GM12878 (cell line): ENCODE results near the gene CHID1. TPM values are rescaled to one million over a fixed set of nuclear protein-coding genes. Genes with fewer than 3 reads are reported as not detected.
A peak's percentile ranks its signal among the peaks of the same experiment; 100 is the strongest.

Experiments used
- ASH2L ChIP-seq: fragments of 300-600, 200-600 bp; sonication (generic); IDR thresholded peaks from 2 replicates; pipeline ENCODE4 v1.6.1; 2017; ENCODE audit warnings: low read depth, mild to moderate bottlenecking, borderline replicate concordance
- CBX3 ChIP-seq: fragments of 200-600 bp; sonication (generic); IDR thresholded peaks from 2 replicates; pipeline ENCODE4 v1.6.1; 2016; ENCODE audit warnings: low read depth, borderline replicate concordance
- CEBPB ChIP-seq, 2 experiments: fragments of 150-350 bp in 1 of 2; IDR thresholded peaks; 2 replicates each; pipeline ENCODE4 v1.6.1; 2012 to 2014; ENCODE audit warnings: low read depth in 2 of 2, low read length in 2 of 2, borderline replicate concordance in 1 of 2, inconsistent platforms in 1 of 2
- ETV6 ChIP-seq, 2 experiments: fragments of 450-650 bp in 1 of 2; IDR thresholded peaks in 1 of 2; conservative IDR thresholded peaks in 1 of 2; 2 replicates each; pipeline ENCODE4 v1.6.1; 2014; ENCODE audit warnings: antibody characterized with exemption in 1 of 2, borderline replicate concordance in 1 of 2, low read depth in 1 of 2, mild to moderate bottlenecking in 1 of 2, moderate library complexity in 1 of 2
- FOXM1 ChIP-seq: IDR thresholded peaks from 2 replicates; pipeline ENCODE4 v1.6.1; 2012; ENCODE audit warnings: low read depth, mild to moderate bottlenecking, inconsistent platforms, low read length, moderate library complexity
- HDGF ChIP-seq: fragments of 450-650 bp; IDR thresholded peaks from 2 replicates; pipeline ENCODE4 v1.6.1; 2016; ENCODE audit warnings: antibody characterized with exemption
- JUND ChIP-seq: IDR thresholded peaks from 2 replicates; pipeline ENCODE4 v1.6.1; 2012; ENCODE audit warnings: low read depth, mild to moderate bottlenecking, low read length, improper control_type of control experiment, moderate library complexity
- MEF2B ChIP-seq: fragments of 450-650 bp; IDR thresholded peaks from 2 replicates; pipeline ENCODE4 v1.6.1; 2018; ENCODE audit warnings: mild to moderate bottlenecking, moderate library complexity; ENCODE audit not compliant: partially characterized antibody, poor library complexity, severe bottlenecking
- MTA3 ChIP-seq: IDR thresholded peaks from 2 replicates; pipeline ENCODE4 v1.6.1; 2012; ENCODE audit warnings: low read length, inconsistent platforms, borderline replicate concordance
- MYC ChIP-seq: IDR thresholded peaks from 2 replicates; pipeline ENCODE4 v1.6.1; 2011; ENCODE audit warnings: mild to moderate bottlenecking, low read length, moderate library complexity, inconsistent platforms; ENCODE audit not compliant: insufficient read depth, insufficient replicate concordance, insufficient read length, severe bottlenecking
- NFYA ChIP-seq: IDR thresholded peaks from 2 replicates; pipeline ENCODE4 v1.6.1; 2011; ENCODE audit warnings: low read depth, mild to moderate bottlenecking, low read length, improper control_type of control experiment, borderline replicate concordance
- PAX8 ChIP-seq: fragments of 450-650 bp; IDR thresholded peaks from 2 replicates; pipeline ENCODE4 v1.6.1; 2017; ENCODE audit warnings: mild to moderate bottlenecking, moderate library complexity
- PML ChIP-seq: IDR thresholded peaks from 2 replicates; pipeline ENCODE4 v1.6.1; 2012; ENCODE audit warnings: low read length, inconsistent platforms
- POLR2AphosphoS5 ChIP-seq: IDR thresholded peaks from 2 replicates; pipeline ENCODE4 v1.6.1; 2011; ENCODE audit warnings: mild to moderate bottlenecking, low read length, inconsistent platforms
- RAD21 ChIP-seq: IDR thresholded peaks from 2 replicates; pipeline ENCODE4 v1.6.1; 2011; ENCODE audit warnings: mild to moderate bottlenecking, low read depth, low read length, moderate library complexity; ENCODE audit not compliant: insufficient read depth
- RB1 ChIP-seq: fragments of 450-650 bp; formaldehyde crosslinking; IDR thresholded peaks from 2 replicates; pipeline ENCODE4 v1.6.1; 2017; ENCODE audit warnings: mild to moderate bottlenecking, borderline replicate concordance
- SIN3A ChIP-seq: IDR thresholded peaks from 2 replicates; pipeline ENCODE4 v1.6.1; 2012; ENCODE audit warnings: low read depth, low read length, improper control_type of control experiment
- SPI1 ChIP-seq: IDR thresholded peaks from 2 replicates; pipeline ENCODE4 v1.6.1; 2011; ENCODE audit warnings: low read depth, mild to moderate bottlenecking, low read length, moderate library complexity, borderline replicate concordance; ENCODE audit not compliant: insufficient read depth
- STAT3 ChIP-seq: IDR thresholded peaks from 2 replicates; pipeline ENCODE4 v1.6.1; 2011; ENCODE audit warnings: low read depth, low read length, improper control_type of control experiment
- TARDBP ChIP-seq: IDR thresholded peaks from 2 replicates; pipeline ENCODE4 v1.6.1; 2016; ENCODE audit warnings: borderline replicate concordance
- polyA plus RNA-seq, 11 experiments: library from polyadenylated mRNA; depleted of rRNA in 4 of 11; unstranded in 6 of 11; stranded (reverse) in 5 of 11; fragments of >200 nt; fragmentation: Nextera tagmentation in 4 of 11; fragmentation: Illumina TruSeq in 1 of 11; extraction: Ambion mirVana in 4 of 11; extraction: Trizol in 1 of 11; gene quantifications; 1 replicate in 1 of 11; 2 replicates in 10 of 11; pipeline versions ENCODE4 v1.2.1 to v1.2.3, GENCODE V29; 2011 to 2016; ENCODE audit warnings: inconsistent platforms in 2 of 11, missing spikeins in 2 of 11, low read depth in 1 of 11
- total RNA-seq, 4 experiments: library from RNA; depleted of rRNA in 3 of 4; stranded (reverse); fragments of >200 nt in 3 of 4; fragmentation: Illumina TruSeq in 1 of 4; extraction: Trizol in 1 of 4; gene quantifications; 2 replicates each; pipeline versions ENCODE4 v1.2.1 to v1.2.3, GENCODE V29; 2013 to 2021
- TF ChIP-seq, protein P1 (sequence below): fragments of 450-650 bp; formaldehyde crosslinking; IDR thresholded peaks from 2 replicates; pipeline ENCODE4 v1.4.0; 2020; ENCODE audit warnings: mild to moderate bottlenecking, moderate library complexity
- TF ChIP-seq, protein P2 (sequence below): fragments of 450-650 bp; IDR thresholded peaks from 2 replicates; pipeline ENCODE4 v1.6.1; 2017; ENCODE audit warnings: borderline replicate concordance
- TF ChIP-seq, protein P3 (sequence below): fragments of 450-650 bp; IDR thresholded peaks from 2 replicates; pipeline ENCODE4 v1.6.1; 2017; ENCODE audit warnings: antibody characterized with exemption, mild to moderate bottlenecking, moderate library complexity

CHID1 gene
- total and polyA plus RNA-seq, 10 of the 15 experiments (the other 5 are each of a cell fraction or from before 2014, with no cell fraction given) = 4.8 to 75.2 (median 30.1) TPM

DNA sequence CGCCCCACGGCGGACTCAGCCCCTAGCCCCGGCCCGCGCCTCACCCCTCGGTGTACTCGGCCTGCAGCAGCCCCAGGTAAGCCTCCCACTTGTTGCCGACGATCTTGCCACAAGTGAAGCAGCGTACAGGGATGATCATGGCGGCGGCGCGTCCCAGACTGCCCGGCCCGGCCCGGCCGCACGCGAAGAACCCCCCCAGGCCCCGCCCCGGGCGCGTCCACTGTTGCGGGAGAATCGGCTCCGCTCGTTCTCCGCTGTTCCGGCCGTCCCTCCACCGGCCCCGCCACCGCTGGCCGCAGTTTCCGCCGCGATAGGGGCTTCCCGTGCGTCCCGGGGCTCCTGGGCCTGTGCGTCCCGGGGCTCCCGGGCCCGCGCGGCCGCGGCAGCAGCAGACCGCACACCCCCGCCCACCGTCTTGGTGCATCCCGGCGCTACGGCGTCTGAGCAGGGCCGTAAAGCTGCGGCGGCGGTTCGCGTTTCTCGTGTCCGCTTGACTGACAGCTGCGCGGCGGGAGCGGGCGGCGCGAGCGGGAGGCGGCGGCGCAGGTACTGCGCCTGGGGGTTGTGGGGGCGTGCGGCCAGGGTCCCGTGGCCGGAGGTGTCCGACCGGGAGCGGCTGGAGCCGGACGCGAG is 68.1 kb downstream of the CHID1 start, which contains the start of the genes POLR2L and TSPAN4 (continued):
- TF ChIP-seq, protein P1, sequence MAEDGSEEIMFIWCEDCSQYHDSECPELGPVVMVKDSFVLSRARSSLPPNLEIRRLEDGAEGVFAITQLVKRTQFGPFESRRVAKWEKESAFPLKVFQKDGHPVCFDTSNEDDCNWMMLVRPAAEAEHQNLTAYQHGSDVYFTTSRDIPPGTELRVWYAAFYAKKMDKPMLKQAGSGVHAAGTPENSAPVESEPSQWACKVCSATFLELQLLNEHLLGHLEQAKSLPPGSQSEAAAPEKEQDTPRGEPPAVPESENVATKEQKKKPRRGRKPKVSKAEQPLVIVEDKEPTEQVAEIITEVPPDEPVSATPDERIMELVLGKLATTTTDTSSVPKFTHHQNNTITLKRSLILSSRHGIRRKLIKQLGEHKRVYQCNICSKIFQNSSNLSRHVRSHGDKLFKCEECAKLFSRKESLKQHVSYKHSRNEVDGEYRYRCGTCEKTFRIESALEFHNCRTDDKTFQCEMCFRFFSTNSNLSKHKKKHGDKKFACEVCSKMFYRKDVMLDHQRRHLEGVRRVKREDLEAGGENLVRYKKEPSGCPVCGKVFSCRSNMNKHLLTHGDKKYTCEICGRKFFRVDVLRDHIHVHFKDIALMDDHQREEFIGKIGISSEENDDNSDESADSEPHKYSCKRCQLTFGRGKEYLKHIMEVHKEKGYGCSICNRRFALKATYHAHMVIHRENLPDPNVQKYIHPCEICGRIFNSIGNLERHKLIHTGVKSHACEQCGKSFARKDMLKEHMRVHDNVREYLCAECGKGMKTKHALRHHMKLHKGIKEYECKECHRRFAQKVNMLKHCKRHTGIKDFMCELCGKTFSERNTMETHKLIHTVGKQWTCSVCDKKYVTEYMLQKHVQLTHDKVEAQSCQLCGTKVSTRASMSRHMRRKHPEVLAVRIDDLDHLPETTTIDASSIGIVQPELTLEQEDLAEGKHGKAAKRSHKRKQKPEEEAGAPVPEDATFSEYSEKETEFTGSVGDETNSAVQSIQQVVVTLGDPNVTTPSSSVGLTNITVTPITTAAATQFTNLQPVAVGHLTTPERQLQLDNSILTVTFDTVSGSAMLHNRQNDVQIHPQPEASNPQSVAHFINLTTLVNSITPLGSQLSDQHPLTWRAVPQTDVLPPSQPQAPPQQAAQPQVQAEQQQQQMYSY (CRISPR knock-in tag) = no peak
- no peak for TF ChIP-seq ETV6 (conservative IDR thresholded peaks at IDR 0.05 in 1 of 2, IDR thresholded peaks at IDR 0.05 in 1 of 2; ENCODE audit: borderline replicate concordance in 1 of 2, low read depth in 1 of 2)
- no peak for TF ChIP-seq CBX3
- TF ChIP-seq CEBPB (IDR thresholded peaks at IDR 0.05; ENCODE audit: borderline replicate concordance in 1 of 2, low read depth in 2 of 2, low read length in 2 of 2) = no peak
- TF ChIP-seq, protein P2, sequence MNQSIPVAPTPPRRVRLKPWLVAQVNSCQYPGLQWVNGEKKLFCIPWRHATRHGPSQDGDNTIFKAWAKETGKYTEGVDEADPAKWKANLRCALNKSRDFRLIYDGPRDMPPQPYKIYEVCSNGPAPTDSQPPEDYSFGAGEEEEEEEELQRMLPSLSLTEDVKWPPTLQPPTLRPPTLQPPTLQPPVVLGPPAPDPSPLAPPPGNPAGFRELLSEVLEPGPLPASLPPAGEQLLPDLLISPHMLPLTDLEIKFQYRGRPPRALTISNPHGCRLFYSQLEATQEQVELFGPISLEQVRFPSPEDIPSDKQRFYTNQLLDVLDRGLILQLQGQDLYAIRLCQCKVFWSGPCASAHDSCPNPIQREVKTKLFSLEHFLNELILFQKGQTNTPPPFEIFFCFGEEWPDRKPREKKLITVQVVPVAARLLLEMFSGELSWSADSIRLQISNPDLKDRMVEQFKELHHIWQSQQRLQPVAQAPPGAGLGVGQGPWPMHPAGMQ = no peak
- no peak; the same call in 1 of the 2 replicates for TF ChIP-seq PML
- TF ChIP-seq, protein P3, sequence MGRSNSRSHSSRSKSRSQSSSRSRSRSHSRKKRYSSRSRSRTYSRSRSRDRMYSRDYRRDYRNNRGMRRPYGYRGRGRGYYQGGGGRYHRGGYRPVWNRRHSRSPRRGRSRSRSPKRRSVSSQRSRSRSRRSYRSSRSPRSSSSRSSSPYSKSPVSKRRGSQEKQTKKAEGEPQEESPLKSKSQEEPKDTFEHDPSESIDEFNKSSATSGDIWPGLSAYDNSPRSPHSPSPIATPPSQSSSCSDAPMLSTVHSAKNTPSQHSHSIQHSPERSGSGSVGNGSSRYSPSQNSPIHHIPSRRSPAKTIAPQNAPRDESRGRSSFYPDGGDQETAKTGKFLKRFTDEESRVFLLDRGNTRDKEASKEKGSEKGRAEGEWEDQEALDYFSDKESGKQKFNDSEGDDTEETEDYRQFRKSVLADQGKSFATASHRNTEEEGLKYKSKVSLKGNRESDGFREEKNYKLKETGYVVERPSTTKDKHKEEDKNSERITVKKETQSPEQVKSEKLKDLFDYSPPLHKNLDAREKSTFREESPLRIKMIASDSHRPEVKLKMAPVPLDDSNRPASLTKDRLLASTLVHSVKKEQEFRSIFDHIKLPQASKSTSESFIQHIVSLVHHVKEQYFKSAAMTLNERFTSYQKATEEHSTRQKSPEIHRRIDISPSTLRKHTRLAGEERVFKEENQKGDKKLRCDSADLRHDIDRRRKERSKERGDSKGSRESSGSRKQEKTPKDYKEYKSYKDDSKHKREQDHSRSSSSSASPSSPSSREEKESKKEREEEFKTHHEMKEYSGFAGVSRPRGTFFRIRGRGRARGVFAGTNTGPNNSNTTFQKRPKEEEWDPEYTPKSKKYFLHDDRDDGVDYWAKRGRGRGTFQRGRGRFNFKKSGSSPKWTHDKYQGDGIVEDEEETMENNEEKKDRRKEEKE = peak; percentile 99
- no peak for TF ChIP-seq STAT3
- TF ChIP-seq PAX8 = no peak
- TF ChIP-seq NFYA = no peak
- TF ChIP-seq TARDBP = no peak
- TF ChIP-seq FOXM1 = no peak
- TF ChIP-seq MTA3 = no peak
- peak; percentile 82; the same call in 1 of the 2 replicates for TF ChIP-seq SIN3A
- TF ChIP-seq POLR2AphosphoS5 = peak; percentile 99
- TF ChIP-seq HDGF = no peak
- no peak for TF ChIP-seq MYC
- TF ChIP-seq JUND = peak; percentile 99
- no peak for TF ChIP-seq ASH2L
- no peak for TF ChIP-seq RAD21
- peak; percentile 98; the same call in 1 of the 2 replicates for TF ChIP-seq RB1
- peak; percentile 41 for TF ChIP-seq MEF2B
- TF ChIP-seq SPI1 = no peak
